LNCaP clone FGC (cell line): ENCODE data around the gene APOL2.
"Not testable (repeated sequence)": the region's sequence is repeated elsewhere in the genome, so short reads cannot be mapped to it uniquely, and the experiment has no call there.

ENCODE experiments used
- DNase-seq: peaks from one replicate; pipeline ENCODE4 v3.0.0-alpha.2; 2011; ENCODE audit warnings: low read depth
- H3K4me3 ChIP-seq: 2 replicates; pipeline ENCODE4 v1.5.1; 2011; ENCODE audit warnings: mild to moderate bottlenecking, low read depth, low read length, control low read depth
- CTCF ChIP-seq: IDR thresholded peaks from 2 replicates; pipeline ENCODE4 v1.5.1; 2012; ENCODE audit warnings: mild to moderate bottlenecking; ENCODE audit not compliant: control insufficient read depth, insufficient read depth; ENCODE audit errors: extremely low read depth

APOL2 gene

GRCh38 chr22:36193171-36193570 is 46.2 kb downstream of the APOL2 start:
- H3K4me3 ChIP-seq: no peak overlapping the region
- no peak for TF ChIP-seq CTCF
- no peak for DNase-seq

- no peak overlapping the region for H3K4me3 ChIP-seq
- DNase-seq: no peak
- TF ChIP-seq CTCF: no peak
Measured at GRCh38 chr22:36192542-36192941, 46.8 kb downstream of the APOL2 start.

GRCh38 chr22:36191106-36191836 is 48.1 kb downstream of the APOL2 start:
- H3K4me3 ChIP-seq: no peak overlapping the region
- TF ChIP-seq CTCF: no peak
- DNase-seq: no peak

- DNase-seq: not testable (repeated sequence)
Measured at GRCh38 chr22:36187862-36188261, 51.5 kb downstream of the APOL2 start.

GRCh38 chr22:36185828-36186624 is 53.3 kb downstream of the APOL2 start:
- no peak overlapping the region for H3K4me3 ChIP-seq
- peak; percentile 26; the same call in 1 of the 2 replicates for TF ChIP-seq CTCF
- no peak for DNase-seq

More at GRCh38 chr22:36187862-36188261, 51.5 kb downstream of the APOL2 start:
- H3K4me3 ChIP-seq: not testable (repeated sequence)

- H3K4me3 ChIP-seq: no peak overlapping the region
- TF ChIP-seq CTCF: no peak
- DNase-seq: no peak
Measured at GRCh38 chr22:36184433-36185025, 54.8 kb downstream of the APOL2 start.

GRCh38 chr22:36183446-36183845 is 55.9 kb downstream of the APOL2 start:
- no peak for DNase-seq
- no peak overlapping the region for H3K4me3 ChIP-seq
- TF ChIP-seq CTCF: no peak
